Dermis blood vessel endothelial cell (primary cell): ENCODE data around the gene TFIP11. TPM values are rescaled to one million over a fixed set of nuclear protein-coding genes. Genes with fewer than 3 reads are reported as not detected.

Experiments
- DNase-seq: peaks from one replicate; pipeline ENCODE4 v3.0.0; 2010
- total RNA-seq: library from RNA; depleted of rRNA; stranded (reverse); fragments of >200 nt; gene quantifications from 2 replicates; pipeline ENCODE4 v1.2.3, GENCODE V29; 2014

Gene TFIP11
- total RNA-seq, 1 donor from 2014 or later: 54.1 TPM

DNA sequence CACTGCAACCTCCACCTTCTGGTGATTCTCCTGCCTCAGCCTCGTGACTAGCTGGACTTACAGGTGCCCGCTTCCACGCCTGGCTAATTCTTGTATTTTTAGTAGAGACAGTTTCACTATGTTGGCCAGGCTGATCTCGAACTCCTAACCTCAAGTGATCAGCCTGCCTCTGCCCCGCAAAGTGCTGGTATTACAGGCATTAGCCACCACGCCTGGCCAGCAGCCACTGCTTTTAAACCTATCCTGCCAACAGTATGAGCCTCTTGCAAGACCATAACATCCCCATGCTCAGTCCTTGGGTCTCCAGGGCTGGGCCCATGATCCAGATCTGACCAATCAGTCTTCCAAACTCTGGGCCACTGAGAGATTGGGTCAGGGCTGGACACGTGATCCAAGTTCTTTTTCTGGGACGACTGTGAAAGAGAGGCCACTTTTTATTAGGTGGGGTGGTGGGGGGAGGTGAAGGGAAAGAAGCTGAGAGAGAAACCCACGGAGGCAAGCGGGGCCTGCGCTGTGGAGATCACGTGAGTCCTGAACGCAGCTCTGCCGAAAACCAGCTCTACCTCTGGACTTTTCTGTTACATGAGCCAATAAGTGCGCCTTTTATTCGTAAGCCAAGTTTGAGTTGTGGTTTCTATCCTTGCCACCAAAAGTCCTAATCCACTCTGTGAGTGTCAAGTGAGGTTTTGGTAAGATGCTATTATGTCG is 65.3 kb downstream of the TFIP11 start:
- DNase-seq: no peak

DNA sequence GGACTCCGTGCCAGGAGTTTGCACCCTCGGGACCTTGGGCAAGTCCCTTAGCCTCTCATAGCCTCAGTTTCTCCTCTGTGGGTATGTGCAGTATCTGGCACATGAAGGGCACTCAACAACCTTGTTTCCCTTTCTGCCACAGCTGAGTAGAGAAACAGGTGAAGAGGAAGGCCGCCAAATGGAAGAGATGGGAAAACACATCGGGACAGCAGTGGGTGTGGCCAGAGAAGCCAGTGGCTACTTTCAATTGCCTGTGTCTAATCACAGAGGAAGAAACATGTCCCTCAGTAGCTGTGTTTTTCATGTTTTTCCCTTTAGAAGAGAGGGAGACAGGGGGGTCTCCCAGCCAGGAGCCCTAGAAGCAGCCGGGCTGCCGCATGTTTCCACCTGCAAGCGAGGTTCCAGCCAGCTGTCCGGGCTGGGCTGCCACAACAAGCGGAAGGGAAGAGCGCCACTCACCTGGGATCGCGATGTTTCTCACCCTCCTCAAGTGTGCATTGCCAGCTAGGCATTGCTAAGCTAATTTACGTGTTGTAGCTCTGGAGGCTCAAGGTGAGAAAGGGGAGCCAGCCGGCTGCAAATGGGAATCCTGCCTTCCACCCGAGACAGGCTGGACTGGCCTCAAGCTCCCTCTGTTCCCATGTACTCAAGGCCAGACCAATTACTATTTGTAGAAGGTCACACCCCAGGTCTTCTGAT is 66.5 kb downstream of the TFIP11 start:
- DNase-seq: no peak

DNA sequence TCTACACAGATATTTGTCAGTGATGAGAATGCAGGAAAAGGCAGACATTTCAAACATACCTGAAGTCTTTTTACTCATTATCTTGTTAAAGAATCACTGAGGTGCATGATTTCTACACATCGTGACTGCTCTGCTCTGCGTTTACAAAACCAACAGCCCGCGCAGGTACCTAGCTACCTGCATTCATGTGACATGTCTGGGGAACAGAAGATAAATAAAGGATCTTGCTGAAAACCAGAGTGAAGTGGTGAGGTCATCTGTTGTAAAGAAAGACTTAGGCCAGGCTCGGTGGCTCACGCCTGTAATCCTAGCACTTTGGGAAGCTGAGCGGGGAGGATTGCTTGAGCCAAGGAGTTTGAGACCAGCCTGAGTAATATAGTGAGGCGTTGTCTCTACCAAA is 67.5 kb downstream of the TFIP11 start:
- no peak for DNase-seq

DNA sequence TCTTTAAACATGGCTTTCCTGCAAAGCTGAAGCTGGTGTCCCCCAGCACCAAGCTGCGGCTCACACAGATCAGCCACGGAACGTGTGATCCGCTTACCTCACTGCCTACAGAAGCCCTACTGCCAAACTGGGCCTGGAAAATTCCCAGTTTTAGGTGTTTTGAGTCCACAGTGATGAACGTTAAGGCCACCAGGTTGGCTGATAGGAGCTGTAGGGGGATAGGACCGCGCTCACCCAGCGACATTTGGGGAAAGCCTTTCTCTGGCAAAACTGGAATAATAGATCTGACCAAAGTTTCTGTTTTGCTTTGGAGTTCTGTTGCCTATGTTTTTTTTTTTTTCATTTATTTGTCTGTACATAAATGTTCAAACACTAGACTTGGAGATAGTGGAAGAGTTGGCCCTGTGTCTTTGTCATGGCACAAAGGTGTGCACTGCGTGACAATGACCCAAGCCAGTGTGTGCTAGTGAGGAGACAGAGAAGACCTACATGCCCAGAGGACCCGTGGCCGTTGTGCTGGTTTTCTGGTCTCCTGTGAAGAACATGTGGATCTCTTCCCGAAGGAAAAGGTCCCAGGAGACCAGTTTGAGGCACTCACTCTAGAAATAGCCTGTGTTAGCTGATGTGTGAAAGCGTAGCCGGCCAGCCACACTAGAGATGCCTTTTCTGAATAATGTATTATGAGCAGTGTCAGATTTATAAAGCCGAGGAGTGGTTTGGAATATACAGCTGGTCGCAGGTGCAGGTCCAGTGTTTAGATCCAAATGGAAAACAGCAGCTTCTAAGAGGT is 68.2 kb downstream of the TFIP11 start:
- no peak for DNase-seq

DNA sequence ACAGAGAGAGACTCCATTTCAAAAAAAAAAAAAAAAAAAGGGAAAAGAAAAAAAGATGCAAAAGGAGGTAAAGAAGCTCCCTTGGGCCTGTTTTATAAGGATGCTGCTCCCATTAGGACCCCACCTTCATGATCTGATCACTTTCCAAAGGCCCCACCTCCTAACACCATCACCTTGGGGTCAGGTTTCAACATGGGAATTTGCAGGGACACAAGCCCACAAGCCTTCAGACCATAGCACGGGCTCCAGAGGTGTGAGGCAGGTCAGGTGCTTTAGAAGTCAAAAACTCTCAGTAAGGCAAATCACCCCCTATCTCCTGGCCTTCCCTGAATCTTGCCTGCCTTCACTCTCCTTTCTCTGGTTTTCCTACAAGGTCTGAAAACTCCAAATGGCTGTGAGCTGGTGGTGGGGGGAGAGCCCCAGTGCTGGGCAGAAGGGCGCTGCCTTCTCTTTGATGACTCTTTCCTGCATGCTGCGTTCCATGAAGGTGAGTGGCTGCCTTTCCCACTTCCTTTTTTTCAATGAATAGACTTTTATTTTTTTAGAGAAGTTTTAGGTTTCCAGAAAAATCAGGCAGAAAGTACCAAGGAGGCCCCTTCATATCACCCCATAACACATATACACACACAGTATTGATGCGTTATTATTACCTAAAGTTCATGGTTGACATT is 70.1 kb downstream of the TFIP11 start:
- no peak for DNase-seq

Other genes with a start within 250 kb of the TFIP11 start
- 1.0 and 1.2 TPM in 2 replicates for gene ASPHD2, start 83.2 kb downstream of the TFIP11 start, total RNA-seq
- 20.0 and 26.5 TPM in 2 replicates for gene HPS4, start 28.7 kb downstream of the TFIP11 start, total RNA-seq
- 21.1 and 27.7 TPM in 2 replicates for gene SRRD, start 28.6 kb downstream of the TFIP11 start, total RNA-seq
- 131 and 208 TPM in 2 replicates for gene TPST2, start 77.7 kb upstream of the TFIP11 start, total RNA-seq
- gene CRYBB1, start 105.6 kb upstream of the TFIP11 start, total RNA-seq: 0.09 TPM in 1 of 2 replicates, not detected in the other
- gene CRYBA4, start 109.5 kb upstream of the TFIP11 start, total RNA-seq: not detected in 2 replicates
- gene MIAT, start 145.1 kb upstream of the TFIP11 start, total RNA-seq: 0.19 and 0.34 TPM in 2 replicates